Posterior vena cava (tissue), 2 donors: ENCODE data around the gene CELSR1. TPM values are rescaled to one million over a fixed set of nuclear protein-coding genes. Genes with fewer than 3 reads are reported as not detected.

Experiments used
- DNase-seq: peaks from one replicate; pipeline ENCODE4 v3.0.0-alpha.2; 2020; ENCODE audit warnings: low spot score
- intact Hi-C, 2 donors: fragments of 100-400 bp; cut with DNase I; formaldehyde crosslinking; loops; one replicate each; pipeline versions ENCODE4 v1.14.1 to v1.14.2; 2022 to 2023
- total RNA-seq, 2 donors: library from RNA; stranded (reverse); fragmentation: NEBNext Ultra II Directional; extraction: Animal tissue kit (Norgen Biotek cat#: 25700); gene quantifications; one replicate each; pipeline ENCODE4 v1.2.1, GENCODE V29; 2021
- donor health status: DM: yes; HTN: yes; CAD: no.
- donor health status: DM: yes; HTN: yes; CAD: no.

The CELSR1 gene
- total RNA-seq, 2 donors from 2014 or later: 2.6 to 2.8 TPM

GRCh38 chr22:46312056-46312455, 225.4 kb downstream of the CELSR1 start:
- intact Hi-C loops: loop anchor here (5.0 kb wide), 4 partner anchors 185 to 320 kb away; no protein-coding TSS in a partner anchor
- DNase-seq: no peak

Other genes with a start within 250 kb of the CELSR1 start
- gene GTSE1, start 240.8 kb downstream of the CELSR1 start, total RNA-seq: under 1 TPM; 0.19 to 0.48 TPM
- gene TRMU, start 201.9 kb downstream of the CELSR1 start, total RNA-seq: 10 to 100 TPM; 21.2 to 27.2 TPM
- 10 to 100 TPM; 15.9 to 18.6 TPM for gene GRAMD4, start 82.8 kb upstream of the CELSR1 start, total RNA-seq
- gene CERK, start 200.6 kb upstream of the CELSR1 start, total RNA-seq: 10 to 100 TPM; 25.4 to 36.4 TPM
- gene TBC1D22A, start 225.0 kb upstream of the CELSR1 start, total RNA-seq: 10 to 100 TPM; 19.3 to 21.7 TPM